Measurements from ENCODE around the gene ENKD1. TPM values are rescaled to one million over a fixed set of nuclear protein-coding genes. Genes with fewer than 3 reads are reported as not detected.

ENKD1 gene
- total and polyA plus RNA-seq, 2 of the 13 experiments (the other 11 are each of a cell fraction or from before 2014, with no cell fraction given) = 10.8 to 20.8 TPM

DNA sequence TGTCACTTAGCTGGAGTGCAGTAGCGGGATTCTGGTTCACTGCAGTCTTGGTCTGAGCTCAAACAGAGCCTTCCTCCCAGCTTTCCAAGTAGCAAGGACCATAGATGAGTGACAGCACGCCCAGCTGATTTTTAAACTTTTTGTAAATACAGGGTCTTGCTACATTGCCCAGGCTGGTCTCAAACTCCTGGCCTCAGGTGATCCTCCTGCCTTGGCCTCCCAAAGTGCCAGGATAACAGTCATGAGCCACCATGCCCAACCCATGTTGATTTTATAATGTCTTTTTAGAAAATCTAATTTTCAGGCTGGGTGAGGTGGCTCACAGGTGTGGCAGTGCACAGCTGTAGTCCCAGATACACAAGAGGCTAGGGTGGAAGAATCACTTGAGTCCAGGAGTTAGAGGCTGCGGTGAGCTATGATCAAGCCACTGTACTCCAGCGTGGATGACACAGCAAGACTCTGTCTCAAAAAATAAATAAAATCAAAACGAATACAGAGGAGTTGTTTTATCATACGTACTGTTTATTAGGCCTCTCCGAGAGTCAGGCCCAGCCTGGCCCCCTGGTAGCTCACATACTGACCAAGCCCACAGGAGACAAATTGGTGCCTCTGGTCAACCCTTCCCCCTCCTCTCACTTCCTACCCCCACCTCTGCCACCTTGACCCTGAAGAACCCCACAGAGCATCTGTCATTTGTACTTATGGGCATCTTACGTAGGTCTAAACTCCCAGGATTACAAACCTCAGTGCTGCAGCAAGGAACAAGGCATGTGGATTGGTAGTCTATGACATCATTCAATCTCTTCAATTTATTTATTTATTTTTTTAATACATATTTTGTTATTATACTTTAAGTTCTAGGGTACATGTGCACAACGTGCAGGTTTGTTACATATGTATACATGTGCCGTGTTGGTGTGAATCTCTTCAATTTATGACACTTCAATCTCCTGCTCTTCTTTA lies 13.7 kb upstream of the ENKD1 start:
- no peak overlapping the region for H3K4me3 ChIP-seq (replicated peaks in 1 of 3; ENCODE audit: insufficient read depth in 1 of 3, low read depth in 2 of 3, low read length in 3 of 3)
- no peak overlapping the region for H3K27ac ChIP-seq (ENCODE audit: extremely low read length, insufficient read depth, low read length)
- 93% methylated on average over 10 of the region's 10 CpGs for WGBS (ENCODE audit: low lambda C conversion rate)
- no peaks in the 10 kb centered on the region for H3K79me2 ChIP-seq (ENCODE audit: insufficient read depth, low read length)
- no peaks in the 10 kb centered on the region for H3K9me3 ChIP-seq (ENCODE audit: low read length)
- no peak overlapping the region for H2AFZ ChIP-seq (ENCODE audit: low read length)
- ChIA-PET POLR2A (no interaction called here), CTCF (ENCODE audit: low intra/inter-chr PET ratio, low total read pairs) (no interaction called here)
- intact Hi-C loops (cut with micrococcal nuclease; ENCODE audit: unreplicated experiment) (no loop called here), in situ Hi-C loops (cut with HindIII; ENCODE audit: extremely low pct_ligation_motif_present, low pct_unique_long_range_greater_than_20kb) (no loop called here)
- H3K4me1 ChIP-seq (ENCODE audit: insufficient read depth, low read length) = no peaks in the 10 kb centered on the region
- no TSS peak for BruUV-seq (replicated peaks)
- no peaks in the 10 kb centered on the region for H4K20me1 ChIP-seq (ENCODE audit: insufficient read depth, low read length)
- ATAC-seq = no peak
- H3K36me3 ChIP-seq (replicated peaks in 1 of 2; ENCODE audit: control insufficient read depth in 1 of 2, insufficient read depth in 2 of 2, low read length in 2 of 2) = peaks cover 14 to 29% of the 10 kb centered on the region in 2 experiments
- no peak for DNase-seq (ENCODE audit: low spot score)
- TF ChIP-seq CREB1 (IDR thresholded peaks at IDR 0.05) (peak; percentile 39; the same call in 1 of the 2 replicates), CREB1 (CRISPR knock-in tag; IDR thresholded peaks at IDR 0.05) (no peak), ZNF121 (CRISPR knock-in tag; IDR thresholded peaks at IDR 0.05) (peak; percentile 47; the same call in 1 of the 2 replicates), SMARCE1 (IDR thresholded peaks at IDR 0.05; ENCODE audit: borderline replicate concordance) (no peak), ZNF589 (CRISPR knock-in tag; conservative IDR thresholded peaks at IDR 0.05) (no peak), ATF2 (CRISPR knock-in tag; IDR thresholded peaks at IDR 0.05) (no peak), ZNF770 (CRISPR knock-in tag; IDR thresholded peaks at IDR 0.05) (peak; percentile 67), ATF7 (IDR thresholded peaks at IDR 0.05) (peak; percentile 82), ATF7 (CRISPR knock-in tag; IDR thresholded peaks at IDR 0.05) (no peak)
- TF ChIP-seq, protein P1, sequence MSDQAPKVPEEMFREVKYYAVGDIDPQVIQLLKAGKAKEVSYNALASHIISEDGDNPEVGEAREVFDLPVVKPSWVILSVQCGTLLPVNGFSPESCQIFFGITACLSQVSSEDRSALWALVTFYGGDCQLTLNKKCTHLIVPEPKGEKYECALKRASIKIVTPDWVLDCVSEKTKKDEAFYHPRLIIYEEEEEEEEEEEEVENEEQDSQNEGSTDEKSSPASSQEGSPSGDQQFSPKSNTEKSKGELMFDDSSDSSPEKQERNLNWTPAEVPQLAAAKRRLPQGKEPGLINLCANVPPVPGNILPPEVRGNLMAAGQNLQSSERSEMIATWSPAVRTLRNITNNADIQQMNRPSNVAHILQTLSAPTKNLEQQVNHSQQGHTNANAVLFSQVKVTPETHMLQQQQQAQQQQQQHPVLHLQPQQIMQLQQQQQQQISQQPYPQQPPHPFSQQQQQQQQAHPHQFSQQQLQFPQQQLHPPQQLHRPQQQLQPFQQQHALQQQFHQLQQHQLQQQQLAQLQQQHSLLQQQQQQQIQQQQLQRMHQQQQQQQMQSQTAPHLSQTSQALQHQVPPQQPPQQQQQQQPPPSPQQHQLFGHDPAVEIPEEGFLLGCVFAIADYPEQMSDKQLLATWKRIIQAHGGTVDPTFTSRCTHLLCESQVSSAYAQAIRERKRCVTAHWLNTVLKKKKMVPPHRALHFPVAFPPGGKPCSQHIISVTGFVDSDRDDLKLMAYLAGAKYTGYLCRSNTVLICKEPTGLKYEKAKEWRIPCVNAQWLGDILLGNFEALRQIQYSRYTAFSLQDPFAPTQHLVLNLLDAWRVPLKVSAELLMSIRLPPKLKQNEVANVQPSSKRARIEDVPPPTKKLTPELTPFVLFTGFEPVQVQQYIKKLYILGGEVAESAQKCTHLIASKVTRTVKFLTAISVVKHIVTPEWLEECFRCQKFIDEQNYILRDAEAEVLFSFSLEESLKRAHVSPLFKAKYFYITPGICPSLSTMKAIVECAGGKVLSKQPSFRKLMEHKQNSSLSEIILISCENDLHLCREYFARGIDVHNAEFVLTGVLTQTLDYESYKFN (CRISPR knock-in tag; conservative IDR thresholded peaks at IDR 0.05) = no peak
- TF ChIP-seq, protein P2, sequence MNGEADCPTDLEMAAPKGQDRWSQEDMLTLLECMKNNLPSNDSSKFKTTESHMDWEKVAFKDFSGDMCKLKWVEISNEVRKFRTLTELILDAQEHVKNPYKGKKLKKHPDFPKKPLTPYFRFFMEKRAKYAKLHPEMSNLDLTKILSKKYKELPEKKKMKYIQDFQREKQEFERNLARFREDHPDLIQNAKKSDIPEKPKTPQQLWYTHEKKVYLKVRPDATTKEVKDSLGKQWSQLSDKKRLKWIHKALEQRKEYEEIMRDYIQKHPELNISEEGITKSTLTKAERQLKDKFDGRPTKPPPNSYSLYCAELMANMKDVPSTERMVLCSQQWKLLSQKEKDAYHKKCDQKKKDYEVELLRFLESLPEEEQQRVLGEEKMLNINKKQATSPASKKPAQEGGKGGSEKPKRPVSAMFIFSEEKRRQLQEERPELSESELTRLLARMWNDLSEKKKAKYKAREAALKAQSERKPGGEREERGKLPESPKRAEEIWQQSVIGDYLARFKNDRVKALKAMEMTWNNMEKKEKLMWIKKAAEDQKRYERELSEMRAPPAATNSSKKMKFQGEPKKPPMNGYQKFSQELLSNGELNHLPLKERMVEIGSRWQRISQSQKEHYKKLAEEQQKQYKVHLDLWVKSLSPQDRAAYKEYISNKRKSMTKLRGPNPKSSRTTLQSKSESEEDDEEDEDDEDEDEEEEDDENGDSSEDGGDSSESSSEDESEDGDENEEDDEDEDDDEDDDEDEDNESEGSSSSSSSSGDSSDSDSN (CRISPR knock-in tag; IDR thresholded peaks at IDR 0.05) = no peak
- H3K4me2 ChIP-seq (ENCODE audit: low read depth, low read length) = no peak overlapping the region
- no peak overlapping the region for H3K9ac ChIP-seq (ENCODE audit: insufficient read depth, low read depth, low read length)
- FAIRE-seq = no peak
- H3K27me3 ChIP-seq (ENCODE audit: control insufficient read depth in 1 of 2, insufficient read depth in 2 of 2, low read length in 2 of 2) = no peaks in the 10 kb centered on the region

Data from HepG2 (cell line).